K562 (cell line): ENCODE results near the gene LRRK1. TPM values are rescaled to one million over a fixed set of nuclear protein-coding genes. Genes with fewer than 3 reads are reported as not detected.

ENCODE experiments used
- ARID2 ChIP-seq: fragments of 450-650 bp; IDR thresholded peaks from 2 replicates; pipeline ENCODE4 v1.6.1; 2017; ENCODE audit warnings: antibody characterized with exemption, mild to moderate bottlenecking
- ELF1 ChIP-seq: fragments of 200-800 bp; sonication (Bioruptor generic); IDR thresholded peaks from 2 replicates; pipeline ENCODE4 v1.6.1; 2016; ENCODE audit warnings: missing genetic modification characterization, missing compliant biosample characterization
- ETS1 ChIP-seq: conservative IDR thresholded peaks from 2 replicates; pipeline ENCODE4 v1.6.1; 2011; ENCODE audit warnings: low read depth, mild to moderate bottlenecking, low read length; ENCODE audit not compliant: control insufficient read depth
- FOXP1 ChIP-seq: sonication (generic); formaldehyde crosslinking; IDR thresholded peaks from 2 replicates; pipeline ENCODE4 v1.8.0; 2022; ENCODE audit warnings: mild to moderate bottlenecking, missing genetic modification reagents
- GTF2F1 ChIP-seq: IDR thresholded peaks from 2 replicates; pipeline ENCODE4 v1.6.1; 2011; ENCODE audit warnings: low read depth, low read length, improper control_type of control experiment
- HMGN3 ChIP-seq: IDR thresholded peaks from 2 replicates; pipeline ENCODE4 v1.6.1; 2011; ENCODE audit warnings: borderline replicate concordance, low read depth, mild to moderate bottlenecking, mixed read lengths, low read length; ENCODE audit not compliant: insufficient read length; ENCODE audit errors: extremely low read depth
- HNRNPK ChIP-seq: fragments of 200-400 bp; formaldehyde crosslinking; IDR thresholded peaks from one replicate; pipeline ENCODE4 v1.6.1; 2018; ENCODE audit warnings: mild to moderate bottlenecking, low read depth, low read length; ENCODE audit not compliant: poor library complexity, severe bottlenecking
- NFYB ChIP-seq: IDR thresholded peaks from 2 replicates; pipeline ENCODE4 v1.6.1; 2011; ENCODE audit warnings: mild to moderate bottlenecking, moderate library complexity; ENCODE audit not compliant: insufficient read length; ENCODE audit errors: extremely low read depth
- NR2C1 ChIP-seq, 2 experiments: fragments of 450-650 bp; IDR thresholded peaks; 2 replicates each; pipeline ENCODE4 v1.6.1; 2017; ENCODE audit warnings: mild to moderate bottlenecking in 2 of 2, antibody characterized with exemption in 1 of 2, inconsistent platforms in 1 of 2, missing compliant biosample characterization in 1 of 2, missing genetic modification characterization in 1 of 2
- PML ChIP-seq: IDR thresholded peaks from 2 replicates; pipeline ENCODE4 v1.6.1; 2012; ENCODE audit warnings: low read length, inconsistent platforms
- RB1 ChIP-seq: fragments of 450-650 bp; IDR thresholded peaks from 2 replicates; pipeline ENCODE4 v1.6.1; 2017; ENCODE audit warnings: low read depth, mild to moderate bottlenecking
- TFAM ChIP-seq: fragments of 250-450 bp; sonication (Bioruptor Pico); conservative IDR thresholded peaks from 2 replicates; pipeline ENCODE4 v1.5.0; 2021; ENCODE audit warnings: mild to moderate bottlenecking, moderate library complexity
- ZC3H8 ChIP-seq: fragments of 450-650 bp; IDR thresholded peaks from 2 replicates; pipeline ENCODE4 v1.6.1; 2017
- ZFP30 ChIP-seq: fragments of 250-450 bp; sonication (Bioruptor Pico); IDR thresholded peaks from 2 replicates; pipeline ENCODE4 v1.8.0; 2022; ENCODE audit warnings: moderate library complexity, mild to moderate bottlenecking, inconsistent platforms, borderline replicate concordance
- ZNF146 ChIP-seq: IDR thresholded peaks from one replicate; pipeline ENCODE4 v1.6.1; 2018; ENCODE audit warnings: missing compliant biosample characterization; ENCODE audit not compliant: unreplicated experiment
- ZNF174 ChIP-seq: fragments of 250-450 bp; sonication (Bioruptor Pico); IDR thresholded peaks from 2 replicates; pipeline ENCODE4 v1.4.0; 2020; ENCODE audit warnings: mild to moderate bottlenecking
- ZNF282 ChIP-seq: sonication (generic); formaldehyde crosslinking; IDR thresholded peaks from 2 replicates; pipeline ENCODE4 v1.8.1; 2023; ENCODE audit warnings: missing genetic modification reagents
- ZNF76 ChIP-seq: fragments of 250-450 bp; sonication (Bioruptor Pico); IDR thresholded peaks from 2 replicates; pipeline ENCODE4 v1.4.0; 2020; ENCODE audit warnings: mild to moderate bottlenecking, moderate library complexity, borderline replicate concordance
- polyA plus RNA-seq, 8 experiments: library from polyadenylated mRNA; depleted of rRNA in 4 of 8; stranded (reverse) in 5 of 8; unstranded in 3 of 8; fragments of >200 nt; fragmentation: Nextera tagmentation in 2 of 8; fragmentation: Illumina TruSeq in 1 of 8; extraction: Ambion mirVana in 2 of 8; extraction: Trizol in 1 of 8; gene quantifications; 2 replicates each; pipeline versions ENCODE4 v1.2.1 to v1.2.3, GENCODE V29; 2011 to 2014; ENCODE audit warnings: inconsistent platforms in 1 of 8, missing spikeins in 1 of 8
- total RNA-seq, 7 experiments: library from RNA; depleted of rRNA in 6 of 7; stranded (reverse); fragments of >200 nt in 6 of 7; fragmentation: Illumina TruSeq in 2 of 7; extraction: Trizol in 2 of 7; gene quantifications; 2 replicates each; pipeline versions ENCODE4 v1.2.1 to v1.2.3, GENCODE V29; 2011 to 2021; ENCODE audit warnings: low replicate concordance in 1 of 7
- TF ChIP-seq, protein P1 (sequence below): sonication (generic); formaldehyde crosslinking; IDR thresholded peaks from 2 replicates; pipeline ENCODE4 v1.8.0; 2022; ENCODE audit warnings: mild to moderate bottlenecking, missing genetic modification reagents
- TF ChIP-seq, protein P2 (sequence below): fragments of 450-650 bp; conservative IDR thresholded peaks from 2 replicates; pipeline ENCODE4 v1.6.1; 2016; ENCODE audit warnings: missing genetic modification characterization, low read depth, mild to moderate bottlenecking, missing compliant biosample characterization, moderate library complexity
- TF ChIP-seq, protein P3 (sequence below): sonication (generic); formaldehyde crosslinking; IDR thresholded peaks from 2 replicates; pipeline ENCODE4 v1.8.1; 2023; ENCODE audit warnings: mild to moderate bottlenecking, missing genetic modification reagents

The LRRK1 gene
- total and polyA plus RNA-seq, 9 of the 15 experiments (the other 6 are each of a cell fraction or from before 2014, with no cell fraction given) = 0.01 to 1.5 (median 0.11) TPM

GRCh38 chr15:101008158-101009139, 89.3 kb downstream of the LRRK1 start (continued):
- TF ChIP-seq ETS1 = no peak
- TF ChIP-seq ZNF146 (CRISPR knock-in tag) = no peak
- no peak for TF ChIP-seq TFAM (CRISPR knock-in tag)
- no peak for TF ChIP-seq NFYB
- no peak for TF ChIP-seq ZNF174 (CRISPR knock-in tag)
- peak; percentile 89 for TF ChIP-seq HMGN3
- no peak for TF ChIP-seq NR2C1 (IDR thresholded peaks at IDR 0.05)
- TF ChIP-seq NR2C1 (tag; IDR thresholded peaks at IDR 0.05) = no peak
- no peak for TF ChIP-seq HNRNPK
- TF ChIP-seq FOXP1 (CRISPR knock-in tag) = peak; percentile 68; the same call in 1 of the 2 replicates
- TF ChIP-seq PML = peak; percentile 21; the same call in 1 of the 2 replicates
- TF ChIP-seq ZNF76 = no peak
- TF ChIP-seq RB1 = peak; percentile 76; the same call in 1 of the 2 replicates
- no peak for TF ChIP-seq ARID2
- TF ChIP-seq ZC3H8 = no peak
- TF ChIP-seq ZNF282 (CRISPR knock-in tag) = no peak
- TF ChIP-seq, protein P1, sequence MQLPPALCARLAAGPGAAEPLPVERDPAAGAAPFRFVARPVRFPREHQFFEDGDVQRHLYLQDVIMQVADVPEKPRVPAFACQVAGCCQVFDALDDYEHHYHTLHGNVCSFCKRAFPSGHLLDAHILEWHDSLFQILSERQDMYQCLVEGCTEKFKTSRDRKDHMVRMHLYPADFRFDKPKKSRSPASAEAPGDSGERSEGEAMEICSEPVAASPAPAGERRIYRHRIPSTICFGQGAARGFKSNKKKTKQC (CRISPR knock-in tag) = no peak
- TF ChIP-seq ZFP30 (CRISPR knock-in tag) = no peak
- TF ChIP-seq, protein P2, sequence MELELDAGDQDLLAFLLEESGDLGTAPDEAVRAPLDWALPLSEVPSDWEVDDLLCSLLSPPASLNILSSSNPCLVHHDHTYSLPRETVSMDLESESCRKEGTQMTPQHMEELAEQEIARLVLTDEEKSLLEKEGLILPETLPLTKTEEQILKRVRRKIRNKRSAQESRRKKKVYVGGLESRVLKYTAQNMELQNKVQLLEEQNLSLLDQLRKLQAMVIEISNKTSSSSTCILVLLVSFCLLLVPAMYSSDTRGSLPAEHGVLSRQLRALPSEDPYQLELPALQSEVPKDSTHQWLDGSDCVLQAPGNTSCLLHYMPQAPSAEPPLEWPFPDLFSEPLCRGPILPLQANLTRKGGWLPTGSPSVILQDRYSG = no peak
- TF ChIP-seq, protein P3, sequence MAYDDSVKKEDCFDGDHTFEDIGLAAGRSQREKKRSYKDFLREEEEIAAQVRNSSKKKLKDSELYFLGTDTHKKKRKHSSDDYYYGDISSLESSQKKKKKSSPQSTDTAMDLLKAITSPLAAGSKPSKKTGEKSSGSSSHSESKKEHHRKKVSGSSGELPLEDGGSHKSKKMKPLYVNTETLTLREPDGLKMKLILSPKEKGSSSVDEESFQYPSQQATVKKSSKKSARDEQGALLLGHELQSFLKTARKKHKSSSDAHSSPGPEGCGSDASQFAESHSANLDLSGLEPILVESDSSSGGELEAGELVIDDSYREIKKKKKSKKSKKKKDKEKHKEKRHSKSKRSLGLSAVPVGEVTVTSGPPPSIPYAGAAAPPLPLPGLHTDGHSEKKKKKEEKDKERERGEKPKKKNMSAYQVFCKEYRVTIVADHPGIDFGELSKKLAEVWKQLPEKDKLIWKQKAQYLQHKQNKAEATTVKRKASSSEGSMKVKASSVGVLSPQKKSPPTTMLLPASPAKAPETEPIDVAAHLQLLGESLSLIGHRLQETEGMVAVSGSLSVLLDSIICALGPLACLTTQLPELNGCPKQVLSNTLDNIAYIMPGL (CRISPR knock-in tag) = no peak
- 0 out of 2 replicates have a peak, but pooled peaks have one; percentile 31 for TF ChIP-seq ELF1 (tag)
- no peak for TF ChIP-seq GTF2F1
